NB4 (cell line): ENCODE measurements around the gene KCTD13.
"Not testable (repeated sequence)": the region's sequence is repeated elsewhere in the genome, so short reads cannot be mapped to it uniquely, and the experiment has no call there.

Experiments
- DNase-seq: peaks from one replicate; pipeline ENCODE4 v3.0.0; 2010; ENCODE audit warnings: low read depth
- H3K4me3 ChIP-seq: one replicate; pipeline ENCODE4 v1.5.1; 2011; ENCODE audit warnings: mild to moderate bottlenecking, low read depth, low read length, moderate library complexity
- MYC ChIP-seq: IDR thresholded peaks from 2 replicates; pipeline ENCODE4 v1.6.1; 2011; ENCODE audit warnings: low read depth, low read length
- POLR2A ChIP-seq: IDR thresholded peaks from 2 replicates; pipeline ENCODE4 v1.6.1; 2011; ENCODE audit warnings: mild to moderate bottlenecking; ENCODE audit not compliant: insufficient read length; ENCODE audit errors: extremely low read depth
- TF ChIP-seq, protein P1 (sequence below): IDR thresholded peaks from one replicate; pipeline ENCODE4 v1.5.1; 2012; ENCODE audit warnings: low read depth, low read length
- TF ChIP-seq, protein P2 (sequence below): IDR thresholded peaks from 2 replicates; pipeline ENCODE4 v1.6.1; 2011; ENCODE audit warnings: low read depth, low read length

The KCTD13 gene

DNA sequence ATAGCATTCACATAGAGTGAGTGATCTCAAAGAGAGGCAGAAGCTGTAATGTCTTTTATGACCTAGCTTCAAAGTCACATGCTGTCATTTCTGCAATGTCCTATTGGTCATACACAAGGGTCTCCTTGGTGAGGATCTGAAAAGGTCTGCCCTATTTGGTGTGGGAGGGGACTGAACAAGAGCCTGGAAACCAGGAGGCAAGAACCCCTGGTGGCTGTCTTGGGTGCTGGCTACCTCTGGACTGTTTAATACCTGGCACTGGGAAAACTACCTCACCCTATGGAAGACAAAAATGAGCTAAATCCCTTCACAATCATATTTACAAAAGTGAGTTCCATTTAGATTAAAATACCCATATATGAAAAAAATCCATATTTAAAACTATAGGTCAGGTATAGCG lies 9.0 kb downstream of the KCTD13 start:
- TF ChIP-seq, protein P1, sequence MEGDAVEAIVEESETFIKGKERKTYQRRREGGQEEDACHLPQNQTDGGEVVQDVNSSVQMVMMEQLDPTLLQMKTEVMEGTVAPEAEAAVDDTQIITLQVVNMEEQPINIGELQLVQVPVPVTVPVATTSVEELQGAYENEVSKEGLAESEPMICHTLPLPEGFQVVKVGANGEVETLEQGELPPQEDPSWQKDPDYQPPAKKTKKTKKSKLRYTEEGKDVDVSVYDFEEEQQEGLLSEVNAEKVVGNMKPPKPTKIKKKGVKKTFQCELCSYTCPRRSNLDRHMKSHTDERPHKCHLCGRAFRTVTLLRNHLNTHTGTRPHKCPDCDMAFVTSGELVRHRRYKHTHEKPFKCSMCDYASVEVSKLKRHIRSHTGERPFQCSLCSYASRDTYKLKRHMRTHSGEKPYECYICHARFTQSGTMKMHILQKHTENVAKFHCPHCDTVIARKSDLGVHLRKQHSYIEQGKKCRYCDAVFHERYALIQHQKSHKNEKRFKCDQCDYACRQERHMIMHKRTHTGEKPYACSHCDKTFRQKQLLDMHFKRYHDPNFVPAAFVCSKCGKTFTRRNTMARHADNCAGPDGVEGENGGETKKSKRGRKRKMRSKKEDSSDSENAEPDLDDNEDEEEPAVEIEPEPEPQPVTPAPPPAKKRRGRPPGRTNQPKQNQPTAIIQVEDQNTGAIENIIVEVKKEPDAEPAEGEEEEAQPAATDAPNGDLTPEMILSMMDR = no peak
- TF ChIP-seq, protein P2, sequence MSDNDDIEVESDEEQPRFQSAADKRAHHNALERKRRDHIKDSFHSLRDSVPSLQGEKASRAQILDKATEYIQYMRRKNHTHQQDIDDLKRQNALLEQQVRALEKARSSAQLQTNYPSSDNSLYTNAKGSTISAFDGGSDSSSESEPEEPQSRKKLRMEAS = no peak
- TF ChIP-seq POLR2A (no peak), MYC (no peak)
- DNase-seq = no peak
- no peak overlapping the region for H3K4me3 ChIP-seq

DNA sequence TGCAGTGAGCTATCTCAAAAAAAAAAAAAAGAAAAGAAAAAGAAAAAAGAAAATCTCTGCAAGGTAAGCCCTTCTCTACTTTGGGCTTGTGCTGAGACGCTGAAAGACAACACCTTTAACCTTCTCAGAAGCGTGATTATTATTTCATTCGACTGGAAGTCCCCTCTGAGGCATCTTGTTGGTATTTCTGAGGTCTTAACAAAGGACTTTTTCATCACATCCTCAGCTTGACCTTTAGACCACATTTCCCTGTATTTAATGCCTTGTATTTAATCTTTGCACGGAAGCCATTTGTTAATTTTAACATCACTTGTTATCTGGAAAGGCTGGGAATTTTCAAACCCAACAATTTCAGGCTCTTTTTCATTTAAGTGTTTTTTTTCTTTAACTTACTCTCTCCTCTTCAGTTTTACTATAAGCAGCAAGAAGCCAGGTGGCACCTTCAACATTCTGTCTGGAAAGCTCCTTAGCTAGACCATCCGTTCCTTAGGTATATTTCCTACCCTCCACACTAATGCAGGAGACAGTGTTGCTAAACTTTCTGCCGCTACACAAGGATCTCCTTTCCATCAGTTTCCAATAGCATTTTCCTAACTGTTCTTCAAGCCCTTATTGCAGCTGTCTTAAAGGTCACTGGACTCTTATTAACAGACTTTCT lies 10.3 kb downstream of the KCTD13 start:
- TF ChIP-seq, protein P1 = no peak
- TF ChIP-seq MYC (no peak), POLR2A (no peak)
- no peak overlapping the region for H3K4me3 ChIP-seq
- no peak for DNase-seq

DNA sequence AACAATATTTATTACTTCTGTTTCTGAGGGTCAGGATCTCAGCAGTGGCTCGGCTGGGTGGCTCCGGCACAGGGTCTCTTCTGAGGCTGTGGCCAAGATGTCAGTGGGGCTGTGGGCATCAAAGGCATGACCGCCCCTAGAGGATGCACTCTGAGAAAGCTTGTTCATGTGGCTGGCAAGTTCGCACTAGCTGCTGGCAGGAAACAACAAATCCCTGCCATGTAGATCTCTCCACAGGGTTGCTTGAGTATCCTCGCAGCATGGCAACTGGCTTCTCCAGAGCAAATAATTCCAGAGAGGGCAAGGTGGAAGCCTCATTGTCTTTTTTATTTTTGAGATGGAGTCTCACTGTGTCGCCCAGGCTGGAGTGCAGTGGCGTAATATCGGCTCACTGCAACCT lies 12.5 kb downstream of the KCTD13 start:
- DNase-seq = no peak
- TF ChIP-seq MYC (no peak), POLR2A (no peak)
- TF ChIP-seq, protein P2 = no peak
- TF ChIP-seq, protein P1 = no peak
- H3K4me3 ChIP-seq = no peak overlapping the region

DNA sequence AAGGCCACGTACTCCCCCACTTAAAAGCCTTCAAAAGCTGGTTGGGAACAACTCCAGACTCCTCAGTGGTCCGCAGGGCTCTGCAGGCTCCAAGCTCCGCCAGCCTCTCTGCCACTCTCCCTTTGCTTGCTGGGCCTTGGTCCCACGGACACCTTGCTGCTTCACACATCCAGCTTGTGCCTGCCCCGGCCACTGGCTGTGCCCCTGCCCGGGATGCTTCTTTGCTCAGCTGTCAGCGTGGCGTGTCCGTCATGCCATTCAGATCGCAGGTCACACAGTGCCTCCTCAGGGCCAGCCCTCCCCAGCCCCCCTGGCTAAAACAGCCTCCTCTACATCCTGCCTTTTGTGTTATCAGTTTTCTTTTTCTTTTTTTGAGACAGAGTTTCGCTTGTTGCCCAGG lies 13.9 kb downstream of the KCTD13 start:
- TF ChIP-seq MYC = no peak
- no peak for DNase-seq
- no peak overlapping the region for H3K4me3 ChIP-seq

DNA sequence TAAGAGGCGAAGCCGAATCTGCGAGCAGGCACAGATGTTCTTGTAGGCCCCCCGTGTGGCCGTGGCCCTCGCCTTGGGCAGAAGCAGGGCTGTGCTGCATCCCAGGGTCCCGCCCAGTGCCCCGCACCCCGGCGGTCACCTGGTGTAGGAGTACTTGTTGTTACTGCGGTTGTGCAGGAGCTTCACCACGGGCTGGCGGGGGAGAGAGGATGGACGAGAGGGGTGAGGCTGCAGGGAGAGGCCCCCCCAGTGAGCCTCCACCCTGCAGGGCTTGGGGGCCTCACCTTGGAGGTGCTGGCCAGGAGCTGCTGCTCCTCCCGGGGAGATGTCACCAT lies 14.4 kb downstream of the KCTD13 start:
- TF ChIP-seq POLR2A = no peak
- TF ChIP-seq, protein P2 = no peak
- TF ChIP-seq, protein P1 = no peak
- no peak for TF ChIP-seq MYC
- DNase-seq = no peak

DNA sequence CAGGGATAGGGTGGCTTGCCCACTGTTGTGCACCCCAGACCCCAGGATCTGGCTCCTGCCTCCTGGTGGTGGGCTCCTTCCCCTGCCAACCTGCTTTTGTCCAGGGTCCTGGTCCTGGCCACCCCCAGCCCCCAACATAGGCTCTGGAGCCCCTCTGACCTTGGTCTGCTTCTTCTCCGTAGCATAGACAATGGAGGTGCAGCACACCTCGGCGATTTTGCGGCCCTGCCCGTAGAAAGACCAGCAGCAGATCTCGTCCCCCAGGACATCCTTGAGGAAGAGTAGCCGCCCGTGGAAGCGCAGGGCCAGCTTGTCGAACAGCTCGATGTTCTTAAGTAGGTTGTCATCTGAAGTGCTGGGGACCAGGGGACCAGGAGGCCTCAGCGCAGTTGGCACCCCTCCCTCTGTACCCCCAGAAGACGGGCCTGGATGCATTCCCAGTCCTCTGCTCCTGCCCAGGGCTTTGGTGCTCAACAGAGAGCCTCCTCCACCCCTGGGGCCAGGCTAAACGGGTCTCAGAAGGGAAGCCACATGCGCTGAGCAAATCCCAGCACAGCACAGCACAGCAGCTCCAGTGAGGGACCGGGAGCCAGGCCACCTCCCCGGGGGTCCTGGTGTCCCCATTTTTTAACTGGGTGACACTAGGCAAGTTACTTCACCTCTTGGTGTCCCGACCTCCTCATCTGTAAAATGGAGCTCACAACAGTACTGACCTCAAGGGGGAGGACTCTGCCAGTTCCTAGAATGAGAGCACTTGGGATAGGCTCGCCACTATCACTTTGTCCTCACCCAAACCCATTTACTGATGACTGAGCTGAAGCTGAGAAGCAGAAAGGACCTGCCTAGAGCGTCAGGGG lies 15.0 kb downstream of the KCTD13 start:
- no peak overlapping the region for H3K4me3 ChIP-seq
- no peak for DNase-seq
- TF ChIP-seq, protein P2 = no peak
- TF ChIP-seq POLR2A = no peak

More for the DNA sequence above, 14.4 kb downstream of the KCTD13 start:
- no peak overlapping the region for H3K4me3 ChIP-seq

DNA sequence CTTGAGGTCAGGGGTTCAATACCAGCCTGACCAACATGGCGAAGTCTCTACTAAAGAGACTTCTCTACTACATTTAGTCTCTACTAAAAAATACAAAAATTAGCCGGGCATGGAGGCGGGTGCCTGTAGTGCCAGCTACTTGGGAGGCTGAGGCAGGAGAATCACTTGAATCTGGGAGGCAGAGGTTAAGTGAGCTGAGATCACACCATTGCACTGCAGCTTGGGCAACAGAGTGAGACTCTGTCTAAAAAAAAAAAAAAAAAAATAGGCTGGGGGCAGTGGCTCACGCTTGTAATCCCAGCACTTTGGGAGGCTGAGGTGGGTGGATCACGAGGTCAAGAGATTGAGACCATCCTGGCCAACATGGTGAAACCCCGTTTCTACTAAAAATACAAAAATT lies 16.2 kb downstream of the KCTD13 start:
- not testable (repeated sequence) for H3K4me3 ChIP-seq, DNase-seq
